ENCODE data around the gene SLC9C1. TPM values are rescaled to one million over a fixed set of nuclear protein-coding genes. Genes with fewer than 3 reads are reported as not detected.
A peak's percentile ranks its signal among the peaks of the same experiment; 100 is the strongest.

The SLC9C1 gene
- not detected in 2 replicates for total RNA-seq (2014; rRNA removed; shearing (Covaris generic))

DNA sequence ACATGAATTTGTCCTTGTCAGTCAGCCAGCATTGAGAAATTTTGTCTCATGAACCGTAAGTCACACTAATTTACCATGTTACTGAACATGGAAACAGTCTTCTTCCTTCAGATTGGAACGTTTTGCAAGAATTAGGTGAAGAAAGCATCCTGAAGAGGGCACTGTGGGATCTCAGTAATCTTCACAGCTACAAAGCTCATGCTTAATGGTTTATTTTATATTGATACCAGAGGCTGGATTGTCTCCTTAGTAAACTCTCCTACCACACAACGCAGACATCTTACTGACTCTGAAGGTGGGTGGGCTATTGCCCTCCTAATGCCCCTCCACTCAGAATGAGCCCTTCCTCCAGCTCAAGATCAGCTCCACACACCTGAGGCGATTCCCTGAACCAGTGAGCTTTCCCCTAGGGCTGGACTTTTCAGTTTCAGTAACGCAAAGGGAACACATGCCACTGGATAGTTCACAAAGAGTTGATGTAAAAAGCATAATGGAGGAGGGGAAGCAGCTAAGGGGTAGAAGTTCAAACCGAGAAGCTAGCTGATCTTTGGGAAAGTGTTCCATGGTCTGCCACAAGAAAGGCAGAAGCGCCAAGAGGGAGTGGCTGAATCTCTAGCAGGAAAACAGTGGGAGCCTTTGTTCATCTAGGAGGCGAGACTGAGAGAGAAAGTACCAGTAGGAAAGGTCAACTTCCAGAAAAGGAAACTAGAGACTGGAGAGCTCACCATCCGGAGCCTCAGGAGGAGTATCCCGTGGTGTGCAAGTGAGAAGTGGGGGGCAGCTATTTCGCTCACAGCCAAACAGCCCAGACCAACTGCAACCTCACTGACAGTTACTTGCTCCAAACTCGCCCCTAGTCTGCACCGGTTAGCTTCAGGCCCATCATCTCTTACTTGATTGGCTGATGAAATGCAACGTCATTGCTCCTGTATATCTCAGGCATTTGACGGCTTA, at the start of gene SLC9C1:
SLC9C1 (minus strand) TSS at position 849 of the 954 bp plus-strand sequence. CDS start 7,425 bp downstream, outside the sequence.
- Histone ChIP-seq H3K4me3 (peak within 1 kb of the TSS; percentile 20), H3K36me3 (no peaks in the 10 kb centered on the region)

DNA sequence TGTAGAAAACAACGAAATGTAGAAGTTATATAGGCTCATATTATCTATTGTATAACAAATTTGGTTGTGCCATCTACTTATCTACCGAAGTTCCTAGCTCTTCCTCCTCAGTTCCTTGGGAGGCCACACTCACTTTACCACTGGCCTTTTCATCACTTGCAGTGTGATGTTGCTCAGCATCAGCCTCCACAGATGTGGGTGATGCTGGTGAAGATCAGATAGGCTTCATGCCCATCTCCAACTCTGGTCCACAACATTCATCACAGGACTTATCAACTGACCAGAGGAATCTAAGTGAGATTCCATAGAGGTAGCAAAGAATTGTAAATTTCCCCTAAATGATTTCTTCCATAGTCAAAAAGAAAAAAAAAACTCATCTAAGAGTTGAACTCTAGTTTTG, 47.4 kb upstream of the SLC9C1 start:
- H3K27ac ChIP-seq = no peak overlapping the region
- H3K27me3 ChIP-seq (replicated peaks) = 0 out of 2 replicates have a peak, but pooled peaks cover 2% of the 10 kb centered on the region
- H3K36me3 ChIP-seq = no peaks in the 10 kb centered on the region
- H3K4me3 ChIP-seq = no peak overlapping the region
- no peaks in the 10 kb centered on the region for H3K4me1 ChIP-seq (replicated peaks)
- no peak for DNase-seq (ENCODE audit: low read depth in 1 of 2, low spot score in 2 of 2)
- no peaks in the 10 kb centered on the region for H3K9me3 ChIP-seq (replicated peaks)

More for the DNA sequence above, at the start of gene SLC9C1:
- H3K27me3 ChIP-seq (replicated peaks) = no peaks in the 10 kb centered on the region
- peak in 1 of 2 experiments; percentile 43 for DNase-seq (ENCODE audit: low read depth in 1 of 2, low spot score in 2 of 2)
- no peaks in the 10 kb centered on the region for H3K4me1 ChIP-seq (replicated peaks)
- H3K27ac ChIP-seq = no peak within 1 kb of the TSS
- H3K9me3 ChIP-seq (replicated peaks) = no peaks in the 10 kb centered on the region

GRCh38 chr3:112339609-112340008, 45.6 kb upstream of the SLC9C1 start:
- H3K9me3 ChIP-seq (replicated peaks) = no peaks in the 10 kb centered on the region
- H3K27me3 ChIP-seq (replicated peaks) = 0 out of 2 replicates have a peak, but pooled peaks cover 10% of the 10 kb centered on the region
- H3K4me3 ChIP-seq = no peak overlapping the region
- no peaks in the 10 kb centered on the region for H3K36me3 ChIP-seq
- no peak for DNase-seq (ENCODE audit: low read depth in 1 of 2, low spot score in 2 of 2)
- no peak overlapping the region for H3K27ac ChIP-seq
- no peaks in the 10 kb centered on the region for H3K4me1 ChIP-seq (replicated peaks)

DNA sequence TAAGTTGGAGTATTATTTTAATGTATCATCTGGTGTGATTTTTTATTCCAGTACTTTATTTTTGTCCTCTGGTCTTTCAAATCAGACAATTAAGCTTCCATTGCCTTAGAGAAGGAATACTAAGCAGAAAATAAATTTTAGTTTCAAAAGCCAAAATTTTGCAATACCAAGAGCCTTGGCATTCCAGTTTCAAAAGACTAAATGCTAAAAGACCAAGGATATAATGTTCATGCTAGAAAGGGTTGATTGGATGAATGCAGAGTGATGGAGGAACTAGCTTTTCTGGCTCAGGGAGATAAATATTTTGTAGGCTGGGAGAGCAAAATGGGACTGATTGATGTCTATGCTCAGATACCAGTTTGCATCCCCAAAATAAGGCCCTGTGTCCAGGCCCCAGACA, 45.1 kb upstream of the SLC9C1 start:
- no peak overlapping the region for H3K27ac ChIP-seq
- no peaks in the 10 kb centered on the region for H3K9me3 ChIP-seq (replicated peaks)
- peaks cover 12% of the 10 kb centered on the region for H3K27me3 ChIP-seq (replicated peaks)
- no peaks in the 10 kb centered on the region for H3K4me1 ChIP-seq (replicated peaks)
- H3K36me3 ChIP-seq = no peaks in the 10 kb centered on the region
- no peak overlapping the region for H3K4me3 ChIP-seq
- no peak for DNase-seq (ENCODE audit: low read depth in 1 of 2, low spot score in 2 of 2)

GRCh38 chr3:112338727-112339056, 44.7 kb upstream of the SLC9C1 start:
- no peak overlapping the region for H3K27ac ChIP-seq
- peaks cover 16% of the 10 kb centered on the region for H3K27me3 ChIP-seq (replicated peaks)
- DNase-seq (ENCODE audit: low read depth in 1 of 2, low spot score in 2 of 2) = no peak
- H3K4me3 ChIP-seq = no peak overlapping the region
- H3K4me1 ChIP-seq (replicated peaks) = no peaks in the 10 kb centered on the region
- no peaks in the 10 kb centered on the region for H3K36me3 ChIP-seq
- H3K9me3 ChIP-seq (replicated peaks) = no peaks in the 10 kb centered on the region

DNA sequence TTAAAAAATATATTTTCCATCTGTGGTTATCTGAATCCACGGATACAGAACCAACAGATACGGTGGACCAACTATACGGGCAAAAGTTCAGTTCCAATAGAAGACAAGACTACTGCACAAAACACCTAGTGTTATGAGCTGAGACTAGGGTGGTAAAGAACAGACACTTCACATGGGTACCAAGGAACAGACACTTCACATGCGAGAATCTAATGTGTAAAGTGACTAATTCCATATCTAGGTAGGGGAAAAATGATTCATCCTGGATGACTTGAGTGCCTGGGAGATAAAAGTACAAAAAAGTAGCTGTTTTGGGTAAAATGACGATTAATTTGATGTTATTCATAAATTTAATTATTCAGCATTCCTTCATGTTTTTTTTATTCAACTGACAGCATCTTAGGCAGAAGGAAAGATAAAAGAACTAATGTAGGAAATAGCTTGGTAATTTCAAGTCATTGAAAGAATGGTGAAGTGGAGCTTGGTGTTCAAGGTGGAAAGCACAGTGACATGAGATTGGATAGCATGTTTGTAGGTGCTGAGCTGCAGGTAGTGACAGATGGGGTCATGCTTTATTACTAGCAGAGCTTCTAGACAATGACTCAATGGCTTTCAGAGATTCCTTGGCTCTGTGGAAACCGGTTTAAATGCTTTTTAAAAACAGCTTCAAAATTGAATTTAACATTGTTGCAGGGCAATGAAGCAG, 44.2 kb upstream of the SLC9C1 start:
- H3K27me3 ChIP-seq (replicated peaks) = peaks cover 21% of the 10 kb centered on the region
- H3K4me3 ChIP-seq = no peak overlapping the region
- H3K27ac ChIP-seq = no peak overlapping the region
- H3K9me3 ChIP-seq (replicated peaks) = no peaks in the 10 kb centered on the region
- H3K36me3 ChIP-seq = no peaks in the 10 kb centered on the region
- no peak for DNase-seq (ENCODE audit: low read depth in 1 of 2, low spot score in 2 of 2)
- H3K4me1 ChIP-seq (replicated peaks) = no peaks in the 10 kb centered on the region; the same call in 1 of the 2 replicates

DNA sequence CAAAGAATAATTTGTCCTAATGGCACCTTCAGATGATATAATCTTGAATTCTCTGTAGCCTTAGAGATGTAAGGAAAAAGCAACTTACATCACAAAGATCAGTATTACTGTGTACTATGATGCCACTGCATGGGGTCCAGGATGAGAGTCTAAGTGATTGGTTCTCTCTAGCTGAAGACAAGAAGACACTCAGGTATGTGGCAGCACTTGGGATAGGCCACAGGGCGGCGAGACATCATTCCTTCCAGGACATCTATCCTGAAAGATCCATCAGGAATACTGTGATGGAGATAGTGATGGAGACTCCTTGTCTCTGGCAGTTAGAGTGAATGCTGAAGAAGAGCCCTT, 41.4 kb upstream of the SLC9C1 start:
- DNase-seq (ENCODE audit: low read depth in 1 of 2, low spot score in 2 of 2) = no peak
- Histone ChIP-seq H3K4me1 (replicated peaks) (no peaks in the 10 kb centered on the region; the same call in 1 of the 2 replicates), H3K9me3 (replicated peaks) (no peaks in the 10 kb centered on the region), H3K4me3 (no peak overlapping the region), H3K27ac (no peak overlapping the region), H3K27me3 (replicated peaks) (peaks cover 28% of the 10 kb centered on the region), H3K36me3 (no peaks in the 10 kb centered on the region)

GRCh38 chr3:112334691-112335433, 40.8 kb upstream of the SLC9C1 start:
- no peaks in the 10 kb centered on the region for H3K36me3 ChIP-seq

GRCh38 chr3:112333381-112334317, 39.6 kb upstream of the SLC9C1 start:
- Histone ChIP-seq H3K4me1 (replicated peaks) (no peaks in the 10 kb centered on the region; the same call in 1 of the 2 replicates), H3K4me3 (no peak overlapping the region), H3K36me3 (no peaks in the 10 kb centered on the region), H3K27ac (no peak overlapping the region), H3K9me3 (replicated peaks) (no peaks in the 10 kb centered on the region), H3K27me3 (replicated peaks) (peaks cover 28% of the 10 kb centered on the region)
- DNase-seq (ENCODE audit: low read depth in 1 of 2, low spot score in 2 of 2) = no peak

More at GRCh38 chr3:112334691-112335433, 40.8 kb upstream of the SLC9C1 start:
- H3K9me3 ChIP-seq (replicated peaks) = no peaks in the 10 kb centered on the region
- no peak overlapping the region for H3K27ac ChIP-seq
- H3K4me1 ChIP-seq (replicated peaks) = no peaks in the 10 kb centered on the region; the same call in 1 of the 2 replicates
- peaks cover 28% of the 10 kb centered on the region for H3K27me3 ChIP-seq (replicated peaks)
- DNase-seq (ENCODE audit: low read depth in 1 of 2, low spot score in 2 of 2) = no peak
- H3K4me3 ChIP-seq = no peak overlapping the region

- peak in 1 of 2 experiments; percentile 42 for DNase-seq (ENCODE audit: low read depth in 1 of 2, low spot score in 2 of 2)
- H3K4me3 ChIP-seq = no peak within 1 kb of the TSS
- peaks cover 28% of the 10 kb centered on the region for H3K27me3 ChIP-seq (replicated peaks)
- H3K36me3 ChIP-seq = no peaks in the 10 kb centered on the region
- no peaks in the 10 kb centered on the region for H3K9me3 ChIP-seq (replicated peaks)
- H3K27ac ChIP-seq = no peak within 1 kb of the TSS
- no peaks in the 10 kb centered on the region; the same call in 1 of the 2 replicates for H3K4me1 ChIP-seq (replicated peaks)
Measured at GRCh38 chr3:112333002-112333380, 39.0 kb upstream of the SLC9C1 start, which contains the start of gene CD200. CD200 (plus strand) TSS chr3:112333156; CDS start chr3:112333213, 57 bp downstream.

DNA sequence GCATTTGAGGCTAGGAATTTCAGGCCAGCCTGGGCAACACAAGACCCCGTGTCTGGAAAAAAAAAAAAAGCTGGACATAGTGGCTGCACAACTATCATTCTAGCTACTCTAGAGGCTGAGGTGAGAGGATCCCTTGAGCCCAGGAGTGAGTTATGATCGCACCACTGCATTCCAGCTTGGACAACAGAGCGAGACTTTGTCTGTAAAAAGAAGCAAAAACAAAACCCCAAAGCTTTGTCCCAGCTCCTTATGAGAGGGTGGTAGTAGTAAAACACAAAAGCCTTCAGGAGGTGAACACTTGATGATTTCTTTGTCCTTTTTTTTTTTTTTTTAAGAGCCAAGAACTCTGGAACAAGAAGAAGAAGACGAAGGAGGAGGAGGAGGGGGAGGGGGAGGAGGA, 37.8 kb upstream of the SLC9C1 start:
- H3K27me3 ChIP-seq (replicated peaks) = peaks cover 28% of the 10 kb centered on the region
- no peaks in the 10 kb centered on the region for H3K9me3 ChIP-seq (replicated peaks)
- H3K36me3 ChIP-seq = no peaks in the 10 kb centered on the region
- DNase-seq (ENCODE audit: low read depth in 1 of 2, low spot score in 2 of 2) = no peak
- H3K4me3 ChIP-seq = no peak overlapping the region
- no peak overlapping the region for H3K27ac ChIP-seq
- no peaks in the 10 kb centered on the region; the same call in 1 of the 2 replicates for H3K4me1 ChIP-seq (replicated peaks)

DNA sequence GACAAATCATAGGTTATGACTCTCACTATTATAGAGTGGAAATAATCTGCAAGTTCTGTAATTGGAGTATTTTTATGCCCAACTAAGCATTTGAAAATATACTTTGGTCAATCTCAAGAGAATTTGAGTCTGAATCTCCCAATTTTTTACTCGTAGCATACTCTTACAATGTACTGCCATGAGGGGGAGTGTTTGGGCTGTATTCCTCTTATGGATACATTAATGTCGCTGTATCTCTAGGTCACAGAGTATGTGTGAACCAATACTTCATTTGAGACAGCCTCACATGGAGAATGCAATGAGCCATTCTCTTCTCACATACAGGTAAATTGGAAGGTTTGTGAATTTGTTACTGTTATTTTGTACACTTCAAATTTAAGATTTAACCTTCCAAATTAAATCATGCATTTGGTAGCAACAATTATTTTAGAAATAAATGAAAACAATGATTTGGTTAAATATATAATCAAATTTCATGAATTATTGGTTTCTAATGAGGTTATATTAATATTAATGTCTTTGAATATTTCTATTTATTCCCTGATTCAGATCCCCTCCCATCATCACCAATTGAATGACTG, 33.4 kb upstream of the SLC9C1 start:
- DNase-seq (ENCODE audit: low read depth in 1 of 2, low spot score in 2 of 2) = peak in 1 of 2 experiments; percentile 25
- no peak overlapping the region for H3K27ac ChIP-seq

More for the DNA sequence above, 33.4 kb upstream of the SLC9C1 start:
- H3K36me3 ChIP-seq = no peaks in the 10 kb centered on the region
- peaks cover 5% of the 10 kb centered on the region; the same call in 1 of the 2 replicates for H3K27me3 ChIP-seq (replicated peaks)
- H3K4me1 ChIP-seq (replicated peaks) = no peaks in the 10 kb centered on the region
- H3K4me3 ChIP-seq = no peak overlapping the region
- no peaks in the 10 kb centered on the region for H3K9me3 ChIP-seq (replicated peaks)
